H1 (cell line): ENCODE data around the gene ZIC1. TPM values are rescaled to one million over a fixed set of nuclear protein-coding genes. Genes with fewer than 3 reads are reported as not detected.
A peak's percentile ranks its signal among the peaks of the same experiment; 100 is the strongest.

Source experiments
- CBX8 ChIP-seq: fragments of 300-800, 300-1000 bp; sonication (generic); IDR thresholded peaks from 2 replicates; pipeline ENCODE4 v1.7.1; 2016; ENCODE audit warnings: low read depth, low read length, borderline replicate concordance
- CREB1 ChIP-seq: IDR thresholded peaks from 2 replicates; pipeline ENCODE4 v1.6.1; 2012; ENCODE audit warnings: inconsistent platforms
- EGR1 ChIP-seq: IDR thresholded peaks from 2 replicates; pipeline ENCODE4 v1.6.1; 2011; ENCODE audit warnings: low read depth, low read length, borderline replicate concordance
- JUND ChIP-seq: IDR thresholded peaks from 2 replicates; pipeline ENCODE4 v1.6.1; 2011; ENCODE audit warnings: mild to moderate bottlenecking, improper control_type of control experiment, low read length
- SIN3A ChIP-seq, 2 experiments: IDR thresholded peaks in 1 of 2; conservative IDR thresholded peaks in 1 of 2; 2 replicates each; pipeline ENCODE4 v1.6.1; 2011 to 2012; ENCODE audit warnings: low read length in 2 of 2, improper control_type of control experiment in 1 of 2, low read depth in 1 of 2, mild to moderate bottlenecking in 1 of 2
- SP1 ChIP-seq: IDR thresholded peaks from 2 replicates; pipeline ENCODE4 v1.6.1; 2011; ENCODE audit warnings: low read depth, low read length
- SP4 ChIP-seq: IDR thresholded peaks from 2 replicates; pipeline ENCODE4 v1.6.1; 2012; ENCODE audit warnings: low read length, inconsistent platforms
- SRF ChIP-seq: IDR thresholded peaks from 2 replicates; pipeline ENCODE4 v1.6.1; 2011; ENCODE audit warnings: mild to moderate bottlenecking, low read depth, low read length, moderate library complexity
- TAF7 ChIP-seq: optimal IDR thresholded peaks from 2 replicates; pipeline ENCODE3; 2011; ENCODE audit warnings: low read depth, mild to moderate bottlenecking, inconsistent platforms, low read length, moderate library complexity, borderline replicate concordance
- ZNF274 ChIP-seq: IDR thresholded peaks from 2 replicates; pipeline ENCODE4 v1.7.0; 2012; ENCODE audit warnings: low read length, borderline replicate concordance; ENCODE audit errors: extremely low read depth
- polyA plus RNA-seq, 7 experiments: library from polyadenylated mRNA; depleted of rRNA in 3 of 7; stranded (reverse) in 5 of 7; unstranded in 2 of 7; fragments of >200 nt in 5 of 7; fragments of 200-250 nt in 2 of 7; gene quantifications; 1 replicate in 5 of 7; 2 replicates in 1 of 7; 4 replicates in 1 of 7; pipeline versions ENCODE4 v1.2.1 to v1.2.3, GENCODE V29; 2011 to 2013; ENCODE audit warnings: missing spikeins in 2 of 7, mixed read lengths in 2 of 7
- total RNA-seq: library from RNA; stranded (reverse); fragmentation: NEBNext Ultra II Directional; extraction: Animal tissue kit (Norgen Biotek cat#: 25700); gene quantifications from 2 replicates; pipeline ENCODE4 v1.2.1, GENCODE V29; 2021
- TF ChIP-seq, protein P1 (sequence below): IDR thresholded peaks from 2 replicates; pipeline ENCODE4 v1.6.1; 2012; ENCODE audit warnings: inconsistent platforms

Gene ZIC1
- total and polyA plus RNA-seq, 2 of the 8 experiments (the other 6 are each of a cell fraction or from before 2014, with no cell fraction given): 0.80 to 2.2 TPM

DNA sequence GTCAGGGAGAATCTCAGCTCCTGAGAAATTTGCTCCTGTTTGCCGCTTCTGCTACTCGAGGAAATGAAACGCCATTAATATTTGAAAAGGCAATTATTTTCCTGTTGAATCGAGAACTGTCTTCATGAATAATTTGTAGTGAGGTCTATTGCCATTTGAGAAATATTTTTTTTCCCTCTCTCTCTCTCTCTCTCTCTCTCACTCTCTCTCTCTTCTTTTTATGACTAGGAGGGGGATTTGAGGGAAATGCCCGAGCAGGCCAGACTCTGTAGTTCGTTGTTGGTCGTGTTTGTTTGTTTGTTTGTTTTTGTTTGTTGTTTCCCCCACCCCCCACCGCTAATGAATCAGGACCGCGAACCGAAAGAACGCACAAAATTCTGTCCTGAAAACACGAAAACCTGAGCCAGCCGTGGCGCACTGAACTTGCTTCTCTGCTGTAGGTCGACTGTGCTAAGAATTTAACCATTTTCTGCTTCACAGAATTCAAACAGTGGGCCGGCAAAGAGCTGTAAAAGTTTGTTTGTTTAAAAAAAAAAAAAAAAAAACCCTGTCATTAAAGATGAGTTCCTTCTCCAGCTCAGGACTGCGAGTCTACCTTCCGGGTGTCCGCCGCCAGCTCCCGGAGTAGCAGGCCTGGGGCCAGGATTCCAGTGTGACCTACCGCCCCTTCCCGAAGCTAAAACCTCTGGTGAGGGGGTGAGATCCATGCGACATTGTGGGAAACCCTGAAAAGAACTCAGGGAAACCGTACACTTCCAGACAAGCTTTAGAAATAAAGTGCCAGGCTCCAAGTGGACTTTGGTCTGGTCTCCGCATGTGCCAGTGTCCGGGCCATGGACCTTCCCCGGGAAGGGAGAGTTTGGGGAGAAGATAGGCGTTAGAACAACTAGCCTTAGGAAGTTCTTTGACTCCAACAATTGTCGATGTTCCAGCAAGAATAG lies 15.0 kb upstream of the ZIC1 start (continued):
- TF ChIP-seq CREB1 (no peak), CBX8 (0 out of 2 replicates have a peak, but pooled peaks have one; percentile 28), ZNF274 (no peak), JUND (no peak), SP4 (no peak), EGR1 (no peak), SRF (no peak), TAF7 (no peak), SP1 (no peak), SIN3A (conservative IDR thresholded peaks at IDR 0.05 in 1 of 2, IDR thresholded peaks at IDR 0.05 in 1 of 2; ENCODE audit: low read depth in 1 of 2, low read length in 2 of 2) (no peak)
- TF ChIP-seq, protein P1, sequence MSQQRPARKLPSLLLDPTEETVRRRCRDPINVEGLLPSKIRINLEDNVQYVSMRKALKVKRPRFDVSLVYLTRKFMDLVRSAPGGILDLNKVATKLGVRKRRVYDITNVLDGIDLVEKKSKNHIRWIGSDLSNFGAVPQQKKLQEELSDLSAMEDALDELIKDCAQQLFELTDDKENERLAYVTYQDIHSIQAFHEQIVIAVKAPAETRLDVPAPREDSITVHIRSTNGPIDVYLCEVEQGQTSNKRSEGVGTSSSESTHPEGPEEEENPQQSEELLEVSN: 0 out of 2 replicates have a peak, but pooled peaks have one; percentile 18
